Gastroesophageal sphincter (tissue), 3 donors: ENCODE results near the gene NPW.

Source experiments
- EP300 ChIP-seq: sonication (generic); formaldehyde crosslinking; IDR thresholded peaks from one replicate; pipeline ENCODE4 v1.6.1; 2017; ENCODE audit warnings: antibody characterized with exemption, mild to moderate bottlenecking
- POLR2A ChIP-seq, 2 donors: fragments of 450-650 bp; IDR thresholded peaks; one replicate each; pipeline ENCODE4 v1.6.1; 2017; ENCODE audit warnings: antibody characterized with exemption in 2 of 2, mild to moderate bottlenecking in 2 of 2, moderate library complexity in 1 of 2
- POLR2AphosphoS5 ChIP-seq: sonication (generic); formaldehyde crosslinking; IDR thresholded peaks from one replicate; pipeline ENCODE4 v1.6.1; 2017; ENCODE audit warnings: antibody characterized with exemption
- TF ChIP-seq, protein P1 (sequence below), 4 experiments: fragments of 200-600 bp in 2 of 4; fragments of 450-650 bp in 2 of 4; sonication (generic) in 1 of 4; IDR thresholded peaks; one replicate each; pipeline ENCODE4 v1.5.1; 2017 to 2019; ENCODE audit warnings: antibody characterized with exemption in 4 of 4, mild to moderate bottlenecking in 2 of 4, moderate library complexity in 2 of 4

DNA sequence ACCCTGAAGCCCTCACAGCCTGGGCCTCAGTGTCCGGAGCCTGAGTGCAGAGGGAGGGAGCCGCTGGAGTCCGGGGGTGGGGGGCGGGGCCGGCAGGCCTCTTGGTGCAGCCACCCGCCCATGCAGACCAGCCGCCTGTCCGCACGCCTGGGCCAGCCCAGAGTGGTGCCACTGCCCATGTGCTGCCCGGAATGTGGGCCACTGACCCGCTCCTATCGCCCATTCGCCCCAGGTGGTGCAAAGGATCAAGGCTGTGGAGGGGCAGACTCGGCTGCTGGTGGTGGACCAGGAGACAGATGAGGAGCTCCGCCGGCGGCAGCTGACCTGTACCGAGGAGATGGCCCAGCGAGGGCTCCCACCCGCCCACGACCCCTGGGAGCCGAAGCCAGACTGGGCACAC lies 9.8 kb downstream of the NPW start:
- TF ChIP-seq, protein P1, sequence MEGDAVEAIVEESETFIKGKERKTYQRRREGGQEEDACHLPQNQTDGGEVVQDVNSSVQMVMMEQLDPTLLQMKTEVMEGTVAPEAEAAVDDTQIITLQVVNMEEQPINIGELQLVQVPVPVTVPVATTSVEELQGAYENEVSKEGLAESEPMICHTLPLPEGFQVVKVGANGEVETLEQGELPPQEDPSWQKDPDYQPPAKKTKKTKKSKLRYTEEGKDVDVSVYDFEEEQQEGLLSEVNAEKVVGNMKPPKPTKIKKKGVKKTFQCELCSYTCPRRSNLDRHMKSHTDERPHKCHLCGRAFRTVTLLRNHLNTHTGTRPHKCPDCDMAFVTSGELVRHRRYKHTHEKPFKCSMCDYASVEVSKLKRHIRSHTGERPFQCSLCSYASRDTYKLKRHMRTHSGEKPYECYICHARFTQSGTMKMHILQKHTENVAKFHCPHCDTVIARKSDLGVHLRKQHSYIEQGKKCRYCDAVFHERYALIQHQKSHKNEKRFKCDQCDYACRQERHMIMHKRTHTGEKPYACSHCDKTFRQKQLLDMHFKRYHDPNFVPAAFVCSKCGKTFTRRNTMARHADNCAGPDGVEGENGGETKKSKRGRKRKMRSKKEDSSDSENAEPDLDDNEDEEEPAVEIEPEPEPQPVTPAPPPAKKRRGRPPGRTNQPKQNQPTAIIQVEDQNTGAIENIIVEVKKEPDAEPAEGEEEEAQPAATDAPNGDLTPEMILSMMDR (IDR thresholded peaks at IDR 0.05), result no peak
- TF ChIP-seq POLR2AphosphoS5, result no peak
- TF ChIP-seq POLR2A (IDR thresholded peaks at IDR 0.05), result no peak
- no peak for TF ChIP-seq EP300
